HG03469 (cell line): ENCODE measurements around the gene GPRIN3.

Experiments used
- ATAC-seq: cut with Tn5 transposase; IDR thresholded peaks from one replicate; pipeline ENCODE4 v1.9.1; 2021; ENCODE audit warnings: mild to moderate bottlenecking, moderate library complexity, moderate number of reproducible peaks; ENCODE audit not compliant: unreplicated experiment

The GPRIN3 gene

DNA sequence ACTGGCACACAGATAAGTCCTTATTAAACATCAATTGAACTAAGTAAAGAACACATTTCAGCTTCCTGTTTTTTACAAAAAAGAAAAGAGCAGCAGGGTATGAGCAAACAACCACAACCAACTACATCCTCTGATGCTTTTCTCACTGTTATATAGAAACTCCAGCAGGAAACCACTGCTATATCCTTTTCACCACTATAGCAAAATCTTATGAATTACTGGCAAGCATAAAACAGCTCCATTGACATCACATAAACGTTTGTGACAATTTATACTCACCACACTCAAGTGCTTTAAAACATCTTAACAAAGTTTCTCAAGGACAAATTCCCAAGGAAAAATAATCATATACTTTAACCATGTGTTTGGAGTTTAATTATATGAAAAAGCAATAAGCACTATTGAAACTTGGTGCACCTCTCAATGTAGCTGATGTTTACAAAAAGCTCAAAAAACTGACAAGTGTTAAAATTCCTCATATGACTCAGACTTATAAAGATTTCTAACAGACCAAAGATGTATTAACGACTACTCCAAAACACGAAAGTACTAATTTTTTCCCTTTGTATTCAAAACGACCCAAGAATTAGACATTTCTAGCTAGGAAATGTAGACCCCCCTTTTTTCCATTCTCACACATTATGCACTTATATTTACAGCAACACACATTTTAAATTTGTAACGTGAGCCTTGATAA, 12.9 kb downstream of the GPRIN3 start:
- ATAC-seq: peak; percentile 80

GRCh38 chr4:89293299-89293698, 14.3 kb downstream of the GPRIN3 start:
- ATAC-seq: no peak

GRCh38 chr4:89290727-89291516, 16.7 kb downstream of the GPRIN3 start:
- no peak for ATAC-seq

DNA sequence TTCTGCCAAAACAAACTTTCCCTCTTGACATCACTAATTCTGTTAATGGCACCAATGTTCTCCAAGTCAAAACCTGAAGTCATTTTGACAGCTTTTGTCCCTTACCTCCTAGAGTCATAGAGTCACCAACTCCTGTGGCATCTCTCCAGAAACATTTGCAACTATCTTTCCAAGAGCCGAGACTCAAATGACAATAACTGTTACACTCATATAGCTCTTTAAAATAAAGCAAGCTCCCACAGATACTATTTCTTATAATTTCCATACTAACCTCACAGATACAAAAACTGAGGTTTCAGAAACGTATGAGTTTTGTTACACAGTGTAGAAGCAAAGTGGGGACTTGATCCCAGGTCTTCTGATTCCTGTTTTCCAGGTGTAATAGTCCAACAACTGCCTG, 18.3 kb downstream of the GPRIN3 start:
- no peak for ATAC-seq

GRCh38 chr4:89288430-89288829, 19.2 kb downstream of the GPRIN3 start:
- no peak for ATAC-seq

DNA sequence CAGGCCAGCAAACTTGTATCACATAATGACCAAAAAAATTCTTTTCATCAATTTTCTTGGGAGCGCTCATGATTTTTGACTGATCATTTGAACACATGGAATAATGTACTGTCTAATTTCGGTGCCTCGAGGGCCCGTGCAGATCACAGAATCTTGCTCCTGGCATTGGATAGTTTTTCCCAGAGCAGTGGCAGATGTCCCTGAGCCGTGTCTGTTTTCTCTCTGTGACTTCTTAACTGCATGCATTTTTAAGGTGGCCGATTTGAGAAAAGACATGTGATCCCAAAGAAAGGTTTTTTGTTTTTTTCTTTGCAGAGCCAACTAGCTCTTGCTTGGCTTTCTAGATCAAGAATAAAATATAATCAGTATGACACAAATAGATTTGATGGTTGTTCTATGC, 19.7 kb downstream of the GPRIN3 start:
- ATAC-seq: no peak

DNA sequence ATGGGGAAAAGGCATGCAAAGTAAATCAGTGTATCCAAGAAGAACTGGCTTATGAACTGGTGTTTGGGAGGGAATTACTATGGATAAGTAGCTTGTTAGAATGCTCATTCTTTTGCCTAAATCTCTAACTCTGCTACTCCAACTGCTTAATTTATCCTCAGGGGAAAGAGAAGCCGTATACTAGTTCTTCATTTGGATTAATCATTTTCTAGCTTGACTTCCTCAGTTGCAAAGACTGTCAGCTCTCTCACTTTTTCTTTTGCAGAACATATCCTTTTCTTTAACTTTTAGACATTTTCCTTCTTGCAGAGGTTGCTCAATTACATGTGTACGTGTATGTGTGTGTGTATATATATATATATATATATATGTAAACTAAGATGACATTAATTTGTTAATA, 21.9 kb downstream of the GPRIN3 start:
- ATAC-seq: no peak

GRCh38 chr4:89284828-89285227, 22.8 kb downstream of the GPRIN3 start:
- ATAC-seq: no peak

GRCh38 chr4:89284020-89284424, 23.6 kb downstream of the GPRIN3 start:
- ATAC-seq: no peak

DNA sequence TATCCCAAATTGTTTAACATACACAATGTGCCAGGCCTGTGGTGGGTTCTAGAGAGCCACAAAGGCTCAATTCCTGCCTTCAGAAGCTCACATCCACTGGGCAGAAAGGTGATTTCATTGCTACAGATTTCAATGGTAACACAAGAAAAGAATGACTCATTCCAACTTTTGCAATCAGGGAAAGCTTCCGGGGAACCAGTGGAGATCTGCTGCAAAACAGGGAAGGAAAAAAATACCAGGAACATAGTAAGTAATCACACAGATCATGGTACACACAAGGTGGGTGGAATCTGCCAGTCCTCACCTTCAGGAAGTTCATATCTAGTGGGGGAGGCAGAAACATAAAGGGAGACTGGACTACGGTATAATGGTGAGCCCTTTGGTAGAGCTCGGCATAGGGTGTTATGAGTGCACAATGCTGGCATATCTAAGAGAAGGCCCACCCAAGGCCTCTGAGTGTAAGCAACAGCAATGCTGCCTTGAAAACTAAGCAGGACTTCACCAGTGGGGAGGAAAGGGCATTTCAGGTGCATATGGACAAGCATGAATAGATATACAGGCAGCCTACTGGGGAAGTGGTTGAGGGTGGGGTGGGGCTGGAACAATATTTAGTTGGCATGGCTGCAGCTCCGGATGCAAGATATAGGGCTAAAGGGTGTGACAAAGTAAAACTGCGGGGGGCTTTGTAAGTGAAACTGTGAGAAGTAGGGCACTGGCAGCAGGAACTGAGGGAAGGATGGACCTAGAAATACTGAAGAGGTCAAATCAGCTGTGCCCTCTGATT, 24.2 kb downstream of the GPRIN3 start:
- no peak for ATAC-seq

- no peak for ATAC-seq
Measured at GRCh38 chr4:89279385-89279784, 28.2 kb downstream of the GPRIN3 start.

GRCh38 chr4:89277412-89277811, 30.2 kb downstream of the GPRIN3 start:
- ATAC-seq: no peak

DNA sequence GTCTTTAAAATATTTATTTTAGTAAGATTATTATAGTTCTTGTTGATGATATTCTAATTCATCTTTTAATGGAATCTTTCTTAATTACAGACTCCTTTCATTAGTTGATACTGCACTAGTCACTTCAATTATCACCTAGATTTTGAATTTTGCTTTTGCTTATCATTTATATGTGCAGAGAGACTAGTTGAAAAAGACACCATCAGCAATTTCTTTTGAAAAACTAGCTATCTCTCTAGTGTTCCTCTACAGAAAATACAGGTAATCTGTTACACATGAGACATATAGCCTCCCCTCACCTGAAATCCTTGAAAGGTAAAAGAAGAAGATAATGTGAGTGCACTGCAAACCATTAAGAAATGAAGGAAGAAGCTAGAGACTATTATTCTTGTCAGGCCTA, 31.3 kb downstream of the GPRIN3 start:
- ATAC-seq: no peak

DNA sequence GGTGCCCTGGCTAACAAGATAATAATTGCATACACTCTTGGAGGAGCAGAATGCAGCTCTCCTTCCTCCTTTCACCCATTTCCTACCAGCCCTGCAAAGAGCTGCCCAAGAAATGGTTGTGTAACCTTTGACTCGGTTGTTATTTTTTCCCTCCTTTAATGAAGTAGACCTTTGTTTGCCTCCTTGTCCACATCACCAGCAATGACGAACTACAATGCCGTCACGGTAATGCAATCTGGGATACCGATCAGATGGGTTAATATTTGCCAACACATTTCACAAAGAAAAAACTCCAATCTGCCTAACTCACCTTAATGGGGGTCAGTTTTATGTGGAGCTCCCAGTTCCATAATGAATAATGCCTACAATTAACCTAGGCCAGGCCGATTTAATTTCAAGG, 32.0 kb downstream of the GPRIN3 start:
- ATAC-seq: no peak

GRCh38 chr4:89273741-89274141, 33.9 kb downstream of the GPRIN3 start:
- no peak for ATAC-seq

DNA sequence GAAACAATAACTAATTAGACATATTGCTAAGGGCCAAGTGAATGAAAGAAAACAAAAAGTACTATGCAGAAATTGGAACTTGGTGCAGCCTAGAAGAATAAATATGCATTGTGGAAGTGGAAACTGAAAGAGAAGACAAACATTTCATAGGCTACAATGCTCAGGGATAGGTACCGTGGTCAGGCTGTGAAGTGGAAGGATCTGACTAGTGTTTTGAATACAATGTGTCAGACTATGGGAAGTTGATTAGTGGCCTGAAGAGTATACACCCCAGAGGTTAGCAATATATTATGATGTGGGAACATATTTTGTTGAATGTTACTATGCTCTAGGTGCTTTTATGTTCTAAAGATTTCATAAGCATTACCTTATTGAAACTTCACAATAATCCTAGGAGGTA, 36.8 kb downstream of the GPRIN3 start:
- no peak for ATAC-seq

- no peak for ATAC-seq
Measured at GRCh38 chr4:89269121-89269666, 38.4 kb downstream of the GPRIN3 start.

DNA sequence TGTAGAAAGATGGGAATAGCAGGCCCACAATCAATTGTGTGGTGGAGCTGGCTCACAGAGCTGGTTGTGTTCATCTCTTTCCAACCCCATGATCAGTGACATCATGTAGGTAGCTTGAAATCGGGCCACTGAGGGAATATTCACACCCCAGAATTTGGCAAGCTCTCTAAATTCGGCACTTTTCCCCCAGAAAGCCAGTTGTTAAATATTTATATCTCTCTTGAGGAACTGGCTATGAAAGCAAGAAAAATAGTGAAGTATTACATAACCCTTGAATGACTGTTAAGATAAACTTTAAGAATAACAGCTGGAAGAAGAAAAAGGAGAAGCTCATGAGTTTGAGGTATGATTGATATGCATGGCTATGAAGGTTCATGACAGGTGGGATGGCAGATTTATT, 38.9 kb downstream of the GPRIN3 start:
- ATAC-seq: no peak

GRCh38 chr4:89267846-89268245, 39.8 kb downstream of the GPRIN3 start:
- no peak for ATAC-seq

GRCh38 chr4:89267392-89267791, 40.2 kb downstream of the GPRIN3 start:
- no peak for ATAC-seq

GRCh38 chr4:89266128-89266527, 41.5 kb downstream of the GPRIN3 start:
- no peak for ATAC-seq
